HG03442 (cell line): ENCODE measurements around the gene TNPO1.

Experiments used
- ATAC-seq: cut with Tn5 transposase; IDR thresholded peaks from one replicate; pipeline ENCODE4 v1.9.1; 2021; ENCODE audit warnings: mild to moderate bottlenecking, moderate library complexity; ENCODE audit not compliant: unreplicated experiment

TNPO1 gene

DNA sequence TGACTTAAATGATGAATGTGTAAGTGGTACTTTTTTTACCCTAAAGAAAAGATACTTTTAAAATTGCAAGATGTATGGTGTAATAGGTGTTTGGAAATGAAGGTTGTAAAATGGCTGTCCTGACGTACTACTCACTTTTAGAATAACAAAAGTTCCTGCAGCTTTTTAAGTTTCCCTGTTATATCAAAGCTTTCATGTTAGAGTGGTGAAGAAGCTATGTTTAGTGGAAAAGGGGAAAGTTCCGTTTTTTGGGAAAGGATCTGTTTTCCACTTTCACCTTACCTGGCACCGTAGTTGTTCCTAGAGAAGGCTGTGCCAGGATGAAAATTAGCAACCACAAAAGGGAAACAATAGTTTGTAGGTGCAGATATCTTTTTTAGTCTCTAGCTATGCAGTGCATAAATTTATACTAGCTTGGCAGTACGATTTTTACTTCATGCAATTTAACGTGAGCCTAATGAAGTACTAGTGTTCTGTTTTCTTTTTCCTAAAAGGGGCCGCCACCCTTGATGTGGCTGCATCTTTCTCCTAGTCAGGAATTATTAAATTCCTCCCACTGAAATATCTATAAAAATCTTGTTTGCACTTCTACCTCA is 1.3 kb downstream of the TNPO1 start:
- no peak for ATAC-seq

DNA sequence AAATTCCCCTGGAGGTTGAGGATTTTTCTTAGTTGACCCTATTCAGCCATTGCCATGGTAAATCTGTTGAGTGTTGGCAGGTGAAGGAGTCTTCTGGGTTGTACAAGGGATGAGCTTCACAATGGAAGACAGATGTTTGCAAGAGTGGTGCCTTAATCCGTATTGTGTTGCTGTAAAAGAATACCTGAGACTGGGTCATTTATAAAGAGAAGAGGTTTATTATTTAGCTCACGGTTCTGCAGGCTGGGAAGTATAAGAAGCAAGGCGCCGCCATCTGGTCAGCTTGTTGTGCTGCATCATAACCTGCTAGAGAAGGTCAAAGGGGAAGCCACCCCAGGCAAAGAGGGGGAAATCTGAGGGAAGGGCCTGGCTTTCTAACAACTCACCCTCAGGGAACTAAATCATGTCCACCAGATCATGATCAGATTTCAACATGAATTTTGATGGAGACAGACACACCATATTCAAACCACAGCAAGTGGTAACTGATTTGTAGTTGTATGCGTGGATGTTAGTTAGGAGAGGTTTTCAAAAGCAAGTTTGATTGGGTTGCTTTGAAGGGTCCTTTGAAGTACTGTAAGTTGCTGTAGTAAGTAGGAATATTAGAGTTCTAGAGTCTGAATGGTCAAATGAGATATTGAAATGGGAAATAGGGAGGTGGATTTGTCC is 2.5 kb downstream of the TNPO1 start:
- ATAC-seq, result no peak

DNA sequence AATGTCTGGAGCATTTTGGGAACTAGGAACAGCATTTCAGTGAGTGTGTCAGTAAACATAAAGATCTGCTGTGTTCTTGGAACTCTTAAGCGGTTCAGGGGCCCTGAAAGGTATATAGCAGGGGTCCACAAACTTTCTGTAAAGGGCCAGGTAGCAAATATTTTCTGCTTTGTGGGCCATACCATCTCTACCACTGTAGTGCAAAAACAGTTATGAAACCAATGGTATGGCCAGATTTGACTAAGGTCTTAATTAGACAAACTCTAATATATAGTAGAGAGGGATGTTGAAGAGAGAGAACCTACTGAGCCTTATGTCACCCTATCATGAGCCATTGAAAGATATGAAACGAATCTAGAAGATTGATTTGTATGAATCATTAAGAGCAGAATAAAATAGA is 5.3 kb downstream of the TNPO1 start:
- no peak for ATAC-seq

DNA sequence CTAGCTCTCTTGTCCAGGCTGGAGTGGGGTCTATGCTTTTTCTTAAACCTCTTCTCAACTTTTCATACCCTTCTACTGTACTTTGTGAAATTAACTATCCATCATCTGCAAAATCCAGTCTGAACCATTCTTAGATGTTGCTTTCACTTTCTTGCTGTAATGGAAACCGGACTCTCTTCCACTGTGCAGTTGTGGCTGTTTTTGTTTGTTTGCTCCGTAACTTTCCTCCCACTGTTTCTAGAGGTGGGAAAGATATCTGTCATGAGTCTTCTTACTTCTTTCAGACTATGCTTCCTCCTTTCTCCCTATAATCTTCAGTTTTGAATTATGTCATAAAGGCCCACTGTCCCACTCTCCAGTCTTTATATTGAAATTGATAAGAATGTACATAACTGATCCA is 6.5 kb downstream of the TNPO1 start:
- no peak for ATAC-seq

DNA sequence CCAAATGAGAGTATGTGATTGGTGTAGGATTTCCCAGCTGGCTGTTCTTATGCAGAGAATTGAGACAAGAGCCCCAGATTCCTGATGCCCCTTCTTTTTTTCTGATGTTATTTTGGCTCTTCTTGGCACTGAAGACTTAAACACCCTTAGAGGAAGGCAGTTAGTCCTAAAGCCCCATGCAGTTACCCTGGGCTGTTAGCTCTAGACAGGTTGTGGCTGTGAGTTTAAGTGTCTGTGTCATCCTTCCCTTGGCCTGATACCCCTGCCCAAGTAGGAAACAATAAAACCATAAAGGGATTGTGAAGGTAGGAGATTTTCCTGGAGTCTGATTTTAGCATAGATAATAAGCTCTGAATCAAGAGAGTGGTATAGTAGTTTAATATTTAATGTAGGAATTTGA is 13.2 kb downstream of the TNPO1 start:
- ATAC-seq, result no peak

DNA sequence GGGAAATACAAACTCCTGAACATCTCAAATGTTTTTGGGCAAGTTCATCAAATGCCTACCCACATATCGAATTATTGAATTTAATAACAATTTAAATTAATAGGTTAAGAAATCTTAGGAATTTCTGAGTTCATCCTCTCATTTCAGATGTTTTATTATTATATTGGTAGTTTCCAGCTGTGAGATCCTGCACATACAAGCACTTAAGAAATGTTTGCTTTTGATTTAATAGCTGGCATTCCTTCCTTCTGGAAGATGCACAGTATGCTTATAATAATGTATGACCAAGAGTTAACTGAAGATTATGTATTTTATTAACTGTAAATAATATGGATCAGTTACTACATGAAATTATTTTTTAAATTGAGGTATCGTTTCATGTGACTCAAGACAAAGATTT is 13.9 kb downstream of the TNPO1 start:
- ATAC-seq, result no peak

DNA sequence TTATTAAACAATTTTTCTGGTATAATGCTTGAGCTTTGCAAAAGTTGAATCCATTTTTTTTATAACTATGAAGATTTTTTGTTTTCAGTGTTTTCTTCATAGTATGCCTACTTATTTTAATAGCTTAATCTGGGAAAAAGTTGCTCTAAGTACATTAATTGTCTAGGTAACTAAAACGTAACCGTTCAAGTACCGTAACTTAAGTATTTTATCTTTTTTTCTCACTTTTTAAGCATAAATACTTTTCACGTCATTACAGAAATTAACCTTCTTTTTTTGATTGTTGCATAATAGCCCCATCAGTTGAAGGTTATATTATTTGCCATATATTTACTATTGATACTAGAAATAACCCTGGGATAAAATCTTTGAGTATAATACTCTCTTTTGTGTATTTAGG is 15.2 kb downstream of the TNPO1 start:
- ATAC-seq, result no peak

DNA sequence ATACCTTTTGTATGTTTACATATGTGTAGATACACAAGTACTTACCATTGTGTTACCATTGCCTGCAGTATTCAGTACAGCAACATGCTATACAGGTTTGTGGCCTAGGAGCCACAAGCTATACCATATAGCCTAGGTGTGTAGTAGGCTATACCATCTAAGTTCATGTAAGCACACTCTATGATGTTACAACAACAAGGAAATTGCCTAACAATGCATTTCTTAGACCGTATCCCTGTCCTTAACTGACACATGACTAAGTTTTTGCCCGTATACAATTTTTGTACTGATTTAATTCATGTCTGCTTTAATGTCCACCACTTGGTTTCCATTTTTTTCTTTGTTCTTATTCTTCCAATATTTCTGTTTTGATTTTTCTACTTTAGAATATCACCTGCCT is 18.5 kb downstream of the TNPO1 start:
- ATAC-seq, result no peak

DNA sequence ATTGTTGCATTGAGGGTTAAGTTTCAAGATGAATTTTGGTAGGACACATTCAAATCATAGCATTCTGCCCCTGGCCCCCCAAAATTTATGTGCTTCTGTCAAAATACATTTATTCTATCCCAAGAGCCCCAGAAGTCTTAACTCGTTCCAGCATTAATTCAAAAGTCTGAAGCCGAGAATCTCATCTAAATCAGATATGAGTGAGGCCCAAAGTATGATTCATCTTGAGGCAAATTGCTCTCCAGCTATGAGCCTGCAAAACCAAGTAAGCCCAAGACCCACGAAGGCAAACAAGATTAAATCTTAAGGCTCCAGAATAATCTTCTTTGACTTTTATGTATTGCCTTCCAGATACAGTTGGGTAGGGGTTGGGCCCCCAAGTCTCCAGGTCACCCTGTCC is 19.2 kb downstream of the TNPO1 start:
- ATAC-seq, result no peak

DNA sequence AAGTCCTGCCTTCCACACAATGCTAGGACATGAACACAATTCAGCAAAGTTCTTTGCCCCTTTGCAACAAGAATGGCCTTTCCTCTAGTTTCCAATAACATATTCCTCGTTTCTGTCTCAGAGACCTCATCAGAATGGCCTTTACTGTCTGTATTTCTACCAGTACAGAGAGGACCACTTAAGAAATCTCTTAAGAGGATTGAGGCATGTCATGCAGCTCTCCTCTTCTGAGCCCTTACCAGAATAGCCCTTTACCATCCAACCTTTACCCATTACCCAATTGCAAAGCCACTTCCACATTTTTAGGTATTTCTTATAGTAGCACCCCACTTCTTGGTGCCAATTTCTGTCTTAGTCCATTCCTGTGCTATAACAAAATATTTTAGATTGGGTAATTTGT is 20.3 kb downstream of the TNPO1 start:
- no peak for ATAC-seq

DNA sequence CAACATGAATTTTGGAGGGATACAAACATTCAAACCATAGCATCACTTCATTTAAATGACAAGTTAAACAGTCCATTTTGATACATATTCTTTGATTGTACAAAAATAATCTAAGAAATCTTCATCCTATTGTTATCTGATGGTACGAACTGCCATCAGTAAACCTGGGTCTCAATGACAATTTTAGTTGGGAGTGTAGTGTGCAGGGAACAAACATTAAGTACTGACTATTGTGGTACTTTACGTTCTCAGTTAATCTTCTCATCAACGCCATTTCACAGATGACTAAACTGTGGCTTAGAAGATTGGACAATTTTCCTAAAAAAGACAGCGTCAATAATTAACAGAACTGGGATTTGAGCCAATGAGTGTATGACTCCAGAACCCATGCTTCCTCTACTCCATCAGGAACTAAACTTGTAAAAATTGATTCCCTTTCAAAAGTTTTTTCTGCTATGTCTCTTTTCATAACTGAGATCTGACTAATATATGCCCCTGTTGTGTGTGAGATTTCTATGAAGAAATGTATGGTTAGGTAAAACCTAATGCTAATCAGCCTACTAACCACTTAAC is 21.1 kb downstream of the TNPO1 start:
- no peak for ATAC-seq

DNA sequence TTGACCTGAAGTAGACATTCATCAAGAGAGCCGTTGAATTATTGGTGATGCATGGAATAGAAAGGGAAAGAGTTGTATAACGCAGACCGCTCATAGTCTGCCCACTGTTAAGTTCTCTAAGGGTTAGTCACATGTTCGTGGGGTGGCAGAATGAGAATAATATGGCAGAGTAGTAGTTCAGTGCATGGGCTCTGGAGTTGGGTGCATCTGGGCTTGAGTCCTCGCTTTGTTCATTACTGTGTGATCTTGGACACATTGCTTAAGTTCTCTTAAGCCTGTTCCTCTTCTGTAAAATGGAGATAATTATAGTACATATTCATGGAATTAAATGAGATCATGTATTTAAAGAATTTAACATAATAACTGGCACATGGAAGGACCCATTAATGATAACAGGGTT is 23.6 kb downstream of the TNPO1 start:
- ATAC-seq, result no peak

DNA sequence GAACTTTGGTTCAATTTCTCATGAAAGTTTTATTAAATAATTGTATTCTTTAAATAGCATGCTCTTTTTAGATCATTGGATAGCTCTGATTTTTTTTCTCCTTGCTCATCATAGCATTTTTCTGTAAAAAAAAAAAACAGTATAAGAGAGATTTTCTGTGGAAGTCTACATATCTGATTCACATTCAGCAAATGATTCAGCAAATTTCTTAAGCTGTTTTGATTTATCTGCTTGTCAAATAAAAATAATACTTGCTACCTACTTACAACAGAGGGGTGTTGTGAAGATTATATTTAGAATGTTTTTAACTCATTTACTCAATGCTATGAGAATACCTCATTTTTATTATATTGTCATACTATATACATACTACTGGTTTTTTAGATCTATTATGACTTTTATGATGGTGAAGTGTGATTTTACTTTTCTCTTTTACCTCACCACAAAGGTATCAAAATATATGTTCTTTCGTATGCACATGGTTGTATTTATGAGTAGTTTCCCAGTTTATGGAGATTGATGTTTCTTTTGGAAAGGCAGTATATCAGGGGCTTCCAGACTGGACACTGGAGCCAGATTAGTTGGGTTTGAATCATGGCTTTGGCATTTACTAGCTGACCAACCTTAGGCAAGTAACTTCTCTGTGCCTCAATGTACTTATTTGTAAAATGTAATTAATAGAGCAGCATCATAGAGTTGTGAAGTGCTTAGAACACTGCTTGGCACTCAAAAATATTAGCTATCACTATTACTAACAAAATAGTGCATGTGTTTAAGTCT is 25.5 kb downstream of the TNPO1 start:
- no peak for ATAC-seq

DNA sequence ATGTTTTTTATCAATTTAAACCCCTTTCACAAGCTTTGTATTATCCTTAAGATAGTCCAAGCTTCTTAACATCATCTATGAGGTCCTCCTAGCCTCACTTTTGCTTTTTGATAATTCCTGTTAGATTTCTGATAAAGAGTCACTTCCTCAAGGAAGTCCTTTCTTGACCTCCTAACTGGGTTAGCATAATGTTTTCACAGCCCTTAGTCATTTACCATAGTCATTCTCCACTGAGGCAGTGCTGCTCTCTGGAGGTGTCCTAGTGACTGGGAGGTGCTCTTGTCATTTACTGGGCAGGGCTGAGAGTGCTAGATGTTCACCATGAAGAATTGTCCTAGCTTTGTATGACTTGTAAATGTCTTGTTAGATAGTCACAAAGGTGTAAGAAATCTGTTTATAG is 26.4 kb downstream of the TNPO1 start:
- ATAC-seq, result no peak

DNA sequence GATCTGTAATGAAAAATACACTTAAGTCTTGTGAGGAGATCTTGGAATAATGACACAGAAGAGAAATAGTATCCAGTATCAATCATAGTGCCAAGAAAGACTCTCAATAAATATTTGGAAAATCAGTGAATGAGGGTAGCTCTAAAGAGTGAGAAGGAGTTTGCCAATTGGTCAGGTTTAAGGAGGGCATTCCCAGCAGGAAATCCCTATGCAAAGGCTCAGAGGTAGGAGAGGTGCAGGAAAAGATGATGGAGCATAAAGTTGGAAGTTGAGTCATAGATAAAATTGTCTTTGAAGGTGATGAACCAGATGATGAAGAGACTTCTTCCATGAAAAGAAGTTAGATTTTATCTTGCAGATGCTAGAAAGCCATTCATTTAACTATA is 27.8 kb downstream of the TNPO1 start:
- ATAC-seq, result no peak

DNA sequence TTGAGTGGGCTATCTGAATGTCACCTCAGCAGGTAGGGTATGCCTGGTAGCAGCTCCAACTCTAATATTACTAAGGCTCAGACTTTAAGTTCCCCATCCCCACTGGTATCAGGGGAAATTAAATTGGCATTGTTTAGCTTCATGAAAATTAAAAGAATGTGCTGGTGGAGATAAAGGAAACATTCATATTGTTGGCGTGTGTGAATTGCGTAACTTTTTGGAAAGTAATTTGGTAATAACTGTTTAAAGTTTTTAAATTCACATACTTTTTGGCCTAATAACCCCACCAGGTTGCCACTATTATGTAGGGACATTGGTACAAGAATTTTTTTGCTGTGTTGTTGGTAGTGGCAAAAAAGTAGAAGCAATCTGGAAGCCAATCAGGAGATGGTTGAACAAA is 29.4 kb downstream of the TNPO1 start:
- ATAC-seq, result no peak

DNA sequence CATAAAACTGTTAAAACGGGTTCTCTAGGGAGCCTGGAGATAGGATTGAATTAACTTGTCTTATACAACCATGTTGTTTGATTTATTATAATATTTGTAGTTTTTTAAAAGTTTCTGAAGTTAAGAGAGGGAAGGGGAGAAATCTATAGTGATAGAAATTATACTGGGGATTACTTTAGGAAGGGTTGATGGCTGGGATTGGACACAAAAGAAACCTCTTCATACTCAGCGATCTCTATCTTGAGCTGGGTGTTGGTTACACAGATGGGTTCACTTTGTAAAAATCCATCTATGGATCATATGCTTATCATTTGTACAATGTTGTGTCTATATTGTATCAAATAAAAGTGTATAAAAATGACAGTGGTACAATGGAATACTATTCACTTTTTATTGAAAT is 30.0 kb downstream of the TNPO1 start:
- ATAC-seq, result no peak

DNA sequence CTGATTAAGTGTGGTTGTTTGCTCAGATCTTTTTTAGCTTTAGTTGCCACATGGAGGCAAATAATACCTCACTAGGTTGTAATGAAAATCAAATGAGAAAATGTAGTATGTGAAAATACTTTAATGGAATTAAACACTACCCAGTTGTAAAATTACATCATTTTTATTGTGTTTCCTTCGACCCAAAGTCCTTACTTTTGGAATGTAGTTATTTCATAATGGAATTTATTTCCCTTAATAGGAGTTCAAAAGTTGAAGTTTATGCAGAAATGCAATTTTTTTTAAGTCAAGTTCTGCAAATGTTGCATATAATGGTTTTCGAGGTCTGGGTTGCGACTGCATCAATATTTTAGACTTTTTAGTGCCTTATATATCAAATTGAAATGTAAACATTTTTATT is 31.0 kb downstream of the TNPO1 start:
- no peak for ATAC-seq

DNA sequence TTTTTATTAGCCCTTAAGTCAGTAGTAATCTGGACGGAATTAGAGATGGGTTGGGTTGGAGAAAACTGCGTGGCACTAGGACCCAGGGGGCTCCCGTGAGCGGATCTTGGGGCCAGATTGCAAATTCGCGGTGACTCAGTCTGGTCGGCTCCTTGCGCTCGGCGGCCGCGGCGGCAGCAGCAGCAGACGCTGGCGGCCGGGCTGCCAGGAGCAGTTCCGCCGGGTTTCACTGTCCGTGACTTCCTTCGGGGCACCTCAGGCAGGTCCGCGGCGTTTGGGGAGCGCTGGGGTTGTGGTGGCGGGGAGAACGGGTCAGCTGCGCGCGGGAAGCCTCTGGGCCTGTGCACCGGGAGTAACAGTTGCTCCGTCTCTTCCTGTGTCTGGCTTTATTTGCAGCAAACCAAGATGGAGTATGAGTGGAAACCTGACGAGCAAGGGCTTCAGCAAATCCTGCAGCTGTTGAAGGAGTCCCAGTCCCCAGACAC is 31.6 kb downstream of the TNPO1 start:
- peak; percentile 77 for ATAC-seq

DNA sequence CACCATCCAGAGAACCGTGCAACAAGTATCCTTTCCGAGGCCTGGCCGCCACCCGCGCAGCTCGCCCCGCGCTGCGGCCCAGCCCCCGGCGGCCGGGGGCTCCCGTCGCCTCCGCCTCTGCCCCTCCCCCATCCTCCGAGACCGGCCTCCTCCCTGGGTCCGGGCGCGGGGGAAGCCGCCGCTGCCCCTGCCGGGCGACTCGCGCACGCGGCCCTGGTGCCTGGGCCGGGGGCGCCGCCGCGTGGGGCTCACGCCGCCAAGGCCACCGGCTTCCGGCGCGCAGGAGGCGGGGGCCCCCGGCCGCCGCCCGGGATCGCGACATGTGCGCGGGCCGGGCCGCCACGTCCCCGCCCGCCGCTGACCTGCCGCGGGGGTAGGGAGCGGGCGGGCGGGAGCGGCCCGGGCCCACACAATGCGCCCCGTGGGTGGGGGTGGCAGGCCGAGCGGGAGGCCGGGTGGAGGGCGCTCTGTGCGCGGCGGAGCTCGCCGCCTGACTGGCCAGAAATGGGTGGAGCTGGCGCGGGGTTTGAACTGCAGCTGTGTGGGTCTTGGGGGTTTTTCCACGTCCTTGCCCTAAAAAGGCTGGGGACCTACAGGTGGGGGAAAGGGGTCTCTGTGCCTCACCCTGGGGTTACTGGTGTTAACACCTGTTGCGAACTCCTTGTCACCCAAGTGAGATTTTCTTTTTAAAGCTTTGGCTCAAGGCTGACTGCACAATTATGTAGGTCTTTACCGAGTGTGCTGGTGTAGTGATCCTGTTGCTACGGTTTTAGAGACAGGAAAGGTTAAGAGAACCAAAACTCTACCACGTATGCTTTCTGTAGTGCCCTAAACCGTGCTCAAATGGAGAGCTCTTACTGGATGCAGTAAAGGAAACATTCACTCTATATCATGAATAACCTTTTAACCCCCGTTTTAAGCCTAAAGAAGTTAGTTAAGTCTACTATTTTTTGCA is 32.3 kb downstream of the TNPO1 start:
- ATAC-seq, result peak; percentile 34

DNA sequence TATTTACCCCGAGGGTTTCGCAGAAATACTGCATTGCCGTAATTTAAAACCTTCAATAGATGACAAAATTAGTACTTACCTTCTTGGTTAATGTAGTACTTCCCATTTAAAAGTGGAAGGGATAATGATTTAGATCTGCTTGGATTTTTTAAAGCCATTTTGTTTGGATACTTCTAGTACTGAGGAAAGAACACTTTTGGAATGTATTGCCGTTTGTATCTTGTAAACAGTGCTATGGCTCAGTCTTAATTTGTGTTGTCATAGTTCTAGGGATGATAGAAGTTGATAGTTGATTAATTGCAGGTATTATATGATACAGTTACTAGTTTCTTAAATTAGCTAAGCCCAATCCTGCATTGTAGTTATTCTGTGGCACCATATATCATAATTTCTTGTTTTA is 33.1 kb downstream of the TNPO1 start:
- no peak for ATAC-seq
